Heart left ventricle (tissue), 16 donors: ENCODE data around the gene WNT6. TPM values are rescaled to one million over a fixed set of nuclear protein-coding genes. Genes with fewer than 3 reads are reported as not detected.

Experiments
- ATAC-seq, 4 donors: fragments of 200-7000 bp; cut with Tn5 transposase; one replicate each; pipeline ENCODE4 v1.9.1; 2020 to 2022; ENCODE audit warnings: moderate library complexity in 4 of 4, mild to moderate bottlenecking in 3 of 4, moderate number of reproducible peaks in 1 of 4
- DNase-seq, 5 donors: peaks; one replicate each; pipeline ENCODE4 v3.0.0-alpha.2; 2020
- H3K27ac ChIP-seq, 12 donors: fragments of 200-600 bp; sonication (generic) in 4 of 12; one replicate each; pipeline versions ENCODE4 v1.5.0 to v1.8.0; 2016 to 2022; ENCODE audit warnings: mild to moderate bottlenecking in 2 of 12
- H3K27me3 ChIP-seq, 9 donors: fragments of 200-600 bp; sonication (generic) in 2 of 9; one replicate each; pipeline versions ENCODE4 v1.5.1 to v1.8.0; 2016 to 2022; ENCODE audit warnings: mild to moderate bottlenecking in 3 of 9
- H3K36me3 ChIP-seq, 9 donors: fragments of 200-600 bp; sonication (generic) in 2 of 9; one replicate each; pipeline versions ENCODE4 v1.5.0 to v1.8.0; 2018 to 2022; ENCODE audit warnings: mild to moderate bottlenecking in 2 of 9
- H3K4me1 ChIP-seq, 12 donors: fragments of 200-600 bp; sonication (generic) in 4 of 12; one replicate each; pipeline versions ENCODE4 v1.5.0 to v1.8.0; 2016 to 2022; ENCODE audit warnings: mild to moderate bottlenecking in 3 of 12
- H3K4me3 ChIP-seq, 12 donors: fragments of 200-600 bp; sonication (generic) in 4 of 12; one replicate each; pipeline versions ENCODE4 v1.5.0 to v1.8.0; 2017 to 2022; ENCODE audit warnings: mild to moderate bottlenecking in 9 of 12, moderate library complexity in 4 of 12
- H3K9me3 ChIP-seq, 12 donors: fragments of 200-600 bp; sonication (generic) in 4 of 12; one replicate each; pipeline versions ENCODE4 v1.5.0 to v1.8.0; 2016 to 2022; ENCODE audit warnings: mild to moderate bottlenecking in 1 of 12
- CTCF ChIP-seq, 12 donors: fragments of 200-600 bp; sonication (generic) in 4 of 12; IDR thresholded peaks; one replicate each; pipeline versions ENCODE4 v1.5.0 to v1.8.0; 2018 to 2022; ENCODE audit warnings: antibody characterized with exemption in 12 of 12, mild to moderate bottlenecking in 5 of 12
- POLR2A ChIP-seq, 2 donors: fragments of 450-650 bp; IDR thresholded peaks; one replicate each; pipeline ENCODE4 v1.6.1; 2017; ENCODE audit warnings: antibody characterized with exemption in 2 of 2, mild to moderate bottlenecking in 2 of 2, moderate library complexity in 2 of 2
- WGBS, 4 donors: extraction: QIAGEN DNeasy Blood & Tissue Kit in 2 of 4; methylation state at CpG; one replicate each; pipeline versions ENCODE4 v1.1.5 to v1.1.7; 2013 to 2018; 5-methylcytosine and 5-hydroxymethylcytosine counted together
- intact Hi-C, 10 donors: fragments of 100-400 bp; cut with DNase I; formaldehyde crosslinking; loops; one replicate each; pipeline versions ENCODE4 v1.11.1 to v1.14.2; 2022
- polyA plus RNA-seq, 2 donors: library from polyadenylated mRNA; stranded (reverse); fragments of 200-250 nt; gene quantifications; one replicate each; pipeline ENCODE4 v1.2.3, GENCODE V29; 2013
- total RNA-seq, 9 donors: library from RNA; depleted of rRNA in 2 of 9; stranded (reverse); fragments of >200 nt in 2 of 9; fragmentation: NEBNext Ultra II Directional in 3 of 9; extraction: Animal tissue kit (Norgen Biotek cat#: 25700) in 3 of 9; gene quantifications; one replicate each; pipeline versions ENCODE4 v1.1.0 to v1.2.4, GENCODE V29; 2016 to 2023
- donor health status: ischemic (EF 13 %, LVEDD 7.1; RV severe dilation, severe dysfunction).
- donor health status: healthy with polysubstance abuse.
- donor health status: DM: no; HTN: yes; CAD: no.
- donor health status: DM: no; HTN: no; CAD: no.
- donor health status: ischemic (EF 25% LVEDD 6.9; RV normal size, moderate dysfunction).
- donor health status: ischemic (EF 25% LVEDD 5.7; RV mildly dilated, moderate dysfunction).
- donor health status: healthy.
- donor health status: DM: yes; HTN: yes; CAD: no.
- donor health status: ischemic (EF 35%, LVEDD 5.7; RV mildly dilated, moderate dysfunction).
- donor health status: nonischemic (EF 11% LVEDD 7.7; RV severe dilation, severe dysfunction).
- donor health status: DM: yes; HTN: yes; CAD: no.
- donor health status: PGD.
- donor health status: ischemic (EF 29% LVEDD 5.4; RV normal size, mild dysfunction).
- donor health status: nonischemic (EF 23%, LVEDD 6.1; RV moderate dilation, normal function).

WNT6 gene
- total and polyA plus RNA-seq, 11 donors: 0.34 to 13.1 (median 1.00) TPM

DNA sequence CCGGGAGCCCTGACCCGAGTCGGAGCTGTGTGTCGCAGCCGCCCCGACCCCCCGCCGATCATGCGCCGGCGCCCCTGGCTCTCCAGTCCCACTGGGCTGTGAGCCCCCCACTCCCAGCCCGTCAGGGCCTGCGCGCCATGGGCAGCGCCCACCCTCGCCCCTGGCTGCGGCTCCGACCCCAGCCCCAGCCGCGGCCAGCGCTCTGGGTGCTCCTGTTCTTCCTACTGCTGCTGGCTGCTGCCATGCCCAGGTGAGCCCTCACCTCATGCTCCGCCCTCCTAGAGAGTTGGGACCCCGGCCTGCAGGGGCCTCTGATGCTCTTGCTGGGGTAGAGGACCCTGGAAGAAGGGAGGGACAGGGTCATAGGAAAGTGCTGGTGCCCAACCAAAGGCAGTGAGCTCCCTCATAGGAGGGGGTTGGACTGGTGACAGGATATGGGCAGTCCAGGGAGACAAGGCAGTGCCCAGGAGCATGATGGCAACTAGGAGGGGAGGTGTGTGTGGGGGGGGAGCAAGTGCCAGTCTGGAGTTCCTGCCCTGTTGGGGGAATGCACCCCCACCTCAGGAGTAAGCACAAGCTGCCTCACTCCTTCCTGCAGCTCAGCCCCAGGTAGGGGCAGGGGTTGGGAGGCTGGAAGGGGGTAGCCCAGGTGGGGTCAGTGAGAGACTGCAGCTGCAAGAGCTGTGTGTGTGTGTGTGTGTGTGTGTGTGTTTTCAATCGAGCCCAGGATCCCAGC lies 21.4 kb downstream of the WNT6 start:
- intact Hi-C loops: no loop called here
- peaks cover 0 to 38% (median 18%) of the 10 kb centered on the region in 12 donors for H3K4me1 ChIP-seq
- no peak overlapping the region for H3K27ac ChIP-seq
- no peak for ATAC-seq
- 8 to 28% (median 12%) methylated on average over 15 to 24 of the region's 24 CpGs for WGBS, 4 donors
- no peaks in the 10 kb centered on the region for H3K9me3 ChIP-seq
- peaks cover 31 to 93% (median 67%) of the 10 kb centered on the region in 9 donors for H3K27me3 ChIP-seq
- no peaks in the 10 kb centered on the region for H3K36me3 ChIP-seq
- H3K4me3 ChIP-seq: peak overlapping the region in 7 of 12 donors; percentile 10 to 46 (median 26)
- TF ChIP-seq CTCF (IDR thresholded peaks at IDR 0.05): no peak
- TF ChIP-seq POLR2A (IDR thresholded peaks at IDR 0.05): no peak
- no peak for DNase-seq

GRCh38 chr2:218881744-218882460 lies 22.3 kb downstream of the WNT6 start:
- intact Hi-C loops: no loop called here
- DNase-seq (no peak), ATAC-seq (no peak)
- no peak overlapping the region for H3K4me3 ChIP-seq
- H3K36me3 ChIP-seq: no peaks in the 10 kb centered on the region
- peaks cover 0 to 33% (median 18%) of the 10 kb centered on the region in 12 donors for H3K4me1 ChIP-seq
- WGBS, 4 donors: 46 to 64% (median 56%) methylated on average over 13 of the region's 13 CpGs
- no peaks in the 10 kb centered on the region for H3K9me3 ChIP-seq
- TF ChIP-seq CTCF (IDR thresholded peaks at IDR 0.05) (no peak), POLR2A (IDR thresholded peaks at IDR 0.05) (no peak)
- peaks cover 28 to 84% (median 58%) of the 10 kb centered on the region in 9 donors for H3K27me3 ChIP-seq
- no peak overlapping the region for H3K27ac ChIP-seq

GRCh38 chr2:218882461-218882816 lies 22.8 kb downstream of the WNT6 start:
- no peak for ATAC-seq

More at GRCh38 chr2:218882461-218882816, 22.8 kb downstream of the WNT6 start:
- Histone ChIP-seq H3K4me1 (peaks cover 0 to 32% (median 18%) of the 10 kb centered on the region in 12 donors), H3K9me3 (no peaks in the 10 kb centered on the region), H3K27ac (no peak overlapping the region), H3K4me3 (no peak overlapping the region), H3K27me3 (peaks cover 22 to 79% (median 52%) of the 10 kb centered on the region in 9 donors), H3K36me3 (no peaks in the 10 kb centered on the region)
- intact Hi-C loops: no loop called here
- TF ChIP-seq CTCF (IDR thresholded peaks at IDR 0.05) (no peak), POLR2A (IDR thresholded peaks at IDR 0.05) (no peak)
- DNase-seq: no peak
- WGBS, 4 donors: 40 to 79% (median 59%) methylated on average over 1 of the region's 1 CpG
